Measurements from ENCODE around the gene SDHAF4.
"Not testable (repeated sequence)": the region's sequence is repeated elsewhere in the genome, so short reads cannot be mapped to it uniquely, and the experiment has no call there.

SDHAF4 gene

GRCh38 chr6:70566751-70567382 lies at the start of gene SDHAF4:
TSS of gene SDHAF4 (plus strand) at chr6:70566930. CDS start at chr6:70566941, 11 bp downstream.
- DNase-seq = peak; percentile 95

- DNase-seq = no peak
These were observed 48.0 kb upstream of the SDHAF4 start for GRCh38 chr6:70518723-70519122.

- DNase-seq = no peak
These were observed 46.2 kb upstream of the SDHAF4 start for GRCh38 chr6:70520575-70520974.

- DNase-seq = no peak
These were observed 41.9 kb upstream of the SDHAF4 start for GRCh38 chr6:70524721-70525286.

GRCh38 chr6:70527071-70527737 lies 39.5 kb upstream of the SDHAF4 start:
- no peak for DNase-seq

- no peak for DNase-seq
These were observed 36.7 kb upstream of the SDHAF4 start for GRCh38 chr6:70530023-70530422.

GRCh38 chr6:70531133-70531532 lies 35.6 kb upstream of the SDHAF4 start:
- no peak for DNase-seq

- DNase-seq = no peak
These were observed 29.5 kb upstream of the SDHAF4 start for GRCh38 chr6:70537266-70537665.

GRCh38 chr6:70538376-70538775 lies 28.4 kb upstream of the SDHAF4 start:
- no peak for DNase-seq

GRCh38 chr6:70547313-70547712 lies 19.4 kb upstream of the SDHAF4 start:
- DNase-seq = no peak

- DNase-seq = no peak
These were observed 18.8 kb upstream of the SDHAF4 start for GRCh38 chr6:70547905-70548304.

GRCh38 chr6:70549327-70549726 lies 17.4 kb upstream of the SDHAF4 start:
- no peak for DNase-seq

GRCh38 chr6:70551566-70551965 lies 15.2 kb upstream of the SDHAF4 start:
- DNase-seq = no peak

- DNase-seq = not testable (repeated sequence)
These were observed 14.3 kb upstream of the SDHAF4 start for GRCh38 chr6:70552286-70552940.

GRCh38 chr6:70552974-70553373 lies 13.8 kb upstream of the SDHAF4 start:
- DNase-seq = no peak

GRCh38 chr6:70557998-70558397 lies 8.7 kb upstream of the SDHAF4 start:
- DNase-seq = no peak

- not testable (repeated sequence) for DNase-seq
These were observed 4.3 kb upstream of the SDHAF4 start for GRCh38 chr6:70562401-70562800.

GRCh38 chr6:70563530-70563929 lies 3.2 kb upstream of the SDHAF4 start:
- DNase-seq = no peak

- no peak for DNase-seq
These were observed 7.9 kb downstream of the SDHAF4 start for GRCh38 chr6:70574643-70575042.

- DNase-seq = no peak
These were observed 9.3 kb downstream of the SDHAF4 start for GRCh38 chr6:70575899-70576495.

GRCh38 chr6:70586114-70586513 lies 19.4 kb downstream of the SDHAF4 start:
- DNase-seq = no peak

GRCh38 chr6:70590400-70590799 lies 23.7 kb downstream of the SDHAF4 start:
- DNase-seq = no peak

- no peak for DNase-seq
These were observed 25.8 kb downstream of the SDHAF4 start for GRCh38 chr6:70592391-70593117.
